Testis (tissue), 3 donors: ENCODE measurements around the gene SEC23IP. TPM values are rescaled to one million over a fixed set of nuclear protein-coding genes. Genes with fewer than 3 reads are reported as not detected.

ENCODE experiments used
- DNase-seq: peaks from one replicate; pipeline ENCODE4 v3.0.0-alpha.2; 2019
- H3K27ac ChIP-seq, 2 donors: fragments of 200-600 bp; sonication (generic); one replicate each; pipeline ENCODE4 v1.5.1; 2019
- H3K27me3 ChIP-seq: fragments of 200-600 bp; sonication (generic); one replicate; pipeline ENCODE4 v1.5.1; 2019
- H3K36me3 ChIP-seq: fragments of 200-600 bp; sonication (generic); one replicate; pipeline ENCODE4 v1.5.1; 2017; ENCODE audit warnings: low read depth; ENCODE audit errors: missing control alignments
- H3K4me1 ChIP-seq: fragments of 200-600 bp; sonication (generic); one replicate; pipeline ENCODE4 v1.5.1; 2019
- H3K4me3 ChIP-seq, 2 donors: fragments of 200-600 bp; sonication (generic); one replicate each; pipeline ENCODE4 v1.5.1; 2017 to 2019
- H3K9me3 ChIP-seq: fragments of 200-600 bp; sonication (generic); one replicate; pipeline ENCODE4 v1.5.1; 2017
- POLR2A ChIP-seq: fragments of 450-650 bp; IDR thresholded peaks from one replicate; pipeline ENCODE4 v1.6.1; 2017; ENCODE audit warnings: antibody characterized with exemption, mild to moderate bottlenecking, moderate library complexity
- WGBS, 2 donors: methylation state at CpG; one replicate each; pipeline ENCODE4 v1.1.5; 2018; 5-methylcytosine and 5-hydroxymethylcytosine counted together
- intact Hi-C: fragments of 100-400 bp; cut with DNase I; formaldehyde crosslinking; loops from one replicate; pipeline ENCODE4 v1.15.1; 2023; ENCODE audit warnings: low total_unique reads
- polyA plus RNA-seq: library from polyadenylated mRNA; stranded (reverse); fragments of 350-450 nt; fragmentation: Illumina TruSeq; extraction: RNeasy Lipid Tissue Mini Kit (QIAGEN cat#74804); gene quantifications from one replicate; pipeline ENCODE4 v1.2.3, GENCODE V29; 2014; ENCODE audit warnings: low read depth, low replicate concordance; ENCODE audit not compliant: insufficient read depth
- total RNA-seq, 2 donors: library from RNA; depleted of rRNA; stranded (reverse); fragments of >200 nt; gene quantifications; one replicate each; pipeline ENCODE4 v1.2.3, GENCODE V29; 2016
- TF ChIP-seq, protein P1 (sequence below), 3 experiments: fragments of 450-650 bp in 2 of 3; fragments of 200-600 bp in 1 of 3; sonication (generic) in 1 of 3; IDR thresholded peaks; one replicate each; pipeline ENCODE4 v1.5.1; 2016 to 2019; ENCODE audit warnings: antibody characterized with exemption in 3 of 3, mild to moderate bottlenecking in 2 of 3, moderate library complexity in 1 of 3

Gene SEC23IP
- total and polyA plus RNA-seq, 3 donors from 2014 or later = 42.5 to 48.9 (median 43.3) TPM

DNA sequence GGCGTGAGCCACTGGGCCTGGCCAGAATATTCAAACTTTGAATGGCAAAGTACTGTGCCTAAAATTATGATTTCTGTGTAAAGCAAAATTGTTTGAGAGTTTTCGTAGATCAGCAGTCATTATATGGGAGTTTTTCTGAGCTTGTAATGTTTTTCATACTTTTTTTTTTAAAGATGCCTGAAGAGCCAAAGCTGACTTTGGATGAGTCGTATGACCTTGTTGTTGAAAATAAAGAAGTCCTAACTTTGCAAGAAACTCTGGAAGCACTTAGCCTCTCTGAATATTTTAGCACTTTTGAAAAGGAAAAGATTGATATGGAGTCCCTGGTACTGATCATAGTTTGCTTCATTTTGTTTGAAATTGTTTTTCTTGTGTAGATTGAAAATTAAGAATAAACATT is 26.7 kb downstream of the SEC23IP start:
- Histone ChIP-seq H3K27me3 (no peaks in the 10 kb centered on the region), H3K36me3 (no peaks in the 10 kb centered on the region), H3K4me1 (no peaks in the 10 kb centered on the region), H3K9me3 (no peaks in the 10 kb centered on the region), H3K27ac (no peak overlapping the region), H3K4me3 (no peak overlapping the region)
- intact Hi-C loops = no loop called here
- no peak for DNase-seq
- 86 to 88% methylated on average over 3 of the region's 3 CpGs for WGBS, 2 donors
- no peak for TF ChIP-seq POLR2A
- TF ChIP-seq, protein P1, sequence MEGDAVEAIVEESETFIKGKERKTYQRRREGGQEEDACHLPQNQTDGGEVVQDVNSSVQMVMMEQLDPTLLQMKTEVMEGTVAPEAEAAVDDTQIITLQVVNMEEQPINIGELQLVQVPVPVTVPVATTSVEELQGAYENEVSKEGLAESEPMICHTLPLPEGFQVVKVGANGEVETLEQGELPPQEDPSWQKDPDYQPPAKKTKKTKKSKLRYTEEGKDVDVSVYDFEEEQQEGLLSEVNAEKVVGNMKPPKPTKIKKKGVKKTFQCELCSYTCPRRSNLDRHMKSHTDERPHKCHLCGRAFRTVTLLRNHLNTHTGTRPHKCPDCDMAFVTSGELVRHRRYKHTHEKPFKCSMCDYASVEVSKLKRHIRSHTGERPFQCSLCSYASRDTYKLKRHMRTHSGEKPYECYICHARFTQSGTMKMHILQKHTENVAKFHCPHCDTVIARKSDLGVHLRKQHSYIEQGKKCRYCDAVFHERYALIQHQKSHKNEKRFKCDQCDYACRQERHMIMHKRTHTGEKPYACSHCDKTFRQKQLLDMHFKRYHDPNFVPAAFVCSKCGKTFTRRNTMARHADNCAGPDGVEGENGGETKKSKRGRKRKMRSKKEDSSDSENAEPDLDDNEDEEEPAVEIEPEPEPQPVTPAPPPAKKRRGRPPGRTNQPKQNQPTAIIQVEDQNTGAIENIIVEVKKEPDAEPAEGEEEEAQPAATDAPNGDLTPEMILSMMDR (IDR thresholded peaks at IDR 0.05) = no peak

DNA sequence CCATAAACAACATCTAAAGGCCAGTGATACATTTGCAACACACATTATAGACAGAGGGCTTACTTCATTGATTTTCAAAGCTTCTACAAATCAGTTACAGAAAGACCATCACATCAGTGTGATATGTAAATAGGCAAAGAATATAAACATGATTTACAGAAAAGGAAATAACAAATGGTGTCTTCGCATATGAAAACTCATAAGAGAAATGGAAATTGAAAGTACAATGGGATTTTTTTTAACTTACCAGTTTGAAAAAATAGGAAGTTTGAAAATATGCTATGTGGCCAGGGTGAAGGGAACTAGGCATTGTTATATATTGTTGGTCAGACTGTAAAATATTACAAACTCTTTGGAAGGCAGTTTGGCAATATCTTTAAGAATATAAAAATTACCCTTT is 27.3 kb downstream of the SEC23IP start:
- H3K27me3 ChIP-seq = no peaks in the 10 kb centered on the region
- H3K4me3 ChIP-seq = no peak overlapping the region
- no peaks in the 10 kb centered on the region for H3K4me1 ChIP-seq
- H3K27ac ChIP-seq = no peak overlapping the region
- intact Hi-C loops = no loop called here
- H3K9me3 ChIP-seq = no peaks in the 10 kb centered on the region
- no peak for DNase-seq
- TF ChIP-seq POLR2A = no peak
- no peaks in the 10 kb centered on the region for H3K36me3 ChIP-seq
- 80 to 94% methylated on average over 1 of the region's 1 CpG for WGBS, 2 donors

- Histone ChIP-seq H3K27ac (no peak overlapping the region), H3K36me3 (no peaks in the 10 kb centered on the region), H3K4me1 (peaks cover 5% of the 10 kb centered on the region), H3K9me3 (no peaks in the 10 kb centered on the region), H3K4me3 (no peak overlapping the region), H3K27me3 (no peaks in the 10 kb centered on the region)
- DNase-seq = no peak
- intact Hi-C loops = no loop called here
- TF ChIP-seq, protein P1 (IDR thresholded peaks at IDR 0.05) = no peak
Measured at GRCh38 chr10:119928411-119928810, 35.9 kb downstream of the SEC23IP start.

GRCh38 chr10:119931871-119932270 is 39.3 kb downstream of the SEC23IP start:
- no peaks in the 10 kb centered on the region for H3K36me3 ChIP-seq
- H3K9me3 ChIP-seq = no peaks in the 10 kb centered on the region
- intact Hi-C loops = no loop called here
- H3K27me3 ChIP-seq = no peaks in the 10 kb centered on the region
- no peak overlapping the region for H3K4me3 ChIP-seq
- 56 to 65% methylated on average over 4 of the region's 4 CpGs for WGBS, 2 donors
- peaks cover 5% of the 10 kb centered on the region for H3K4me1 ChIP-seq
- H3K27ac ChIP-seq = no peak overlapping the region
- TF ChIP-seq, protein P1 (IDR thresholded peaks at IDR 0.05) = no peak
- TF ChIP-seq POLR2A = no peak
- no peak for DNase-seq

DNA sequence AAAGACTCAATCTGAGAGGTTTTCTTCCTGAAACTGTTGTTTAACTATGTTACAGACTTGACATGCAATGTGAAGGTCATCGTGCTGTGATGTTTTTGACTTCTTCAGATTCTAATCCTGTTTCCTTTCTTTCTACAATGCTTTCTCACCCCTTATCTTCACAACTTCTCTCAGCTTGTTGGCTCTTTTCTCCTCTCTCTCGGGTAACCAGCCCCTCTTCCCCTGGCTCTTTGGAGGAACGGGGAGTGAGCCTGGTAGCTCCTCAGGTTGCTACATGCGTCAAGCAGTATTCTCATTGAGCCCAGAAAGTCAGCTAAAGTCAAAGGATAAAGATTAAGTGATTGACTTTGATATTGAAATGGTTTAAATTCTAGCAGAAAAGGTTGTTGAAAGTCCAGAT is 40.1 kb downstream of the SEC23IP start:
- DNase-seq = no peak
- Histone ChIP-seq H3K27ac (no peak overlapping the region), H3K27me3 (no peaks in the 10 kb centered on the region), H3K36me3 (no peaks in the 10 kb centered on the region), H3K9me3 (no peaks in the 10 kb centered on the region), H3K4me3 (no peak overlapping the region), H3K4me1 (peaks cover 5% of the 10 kb centered on the region)
- intact Hi-C loops = no loop called here
- TF ChIP-seq, protein P1 (IDR thresholded peaks at IDR 0.05) = no peak
- no peak for TF ChIP-seq POLR2A
- whole genome bisulfite sequencing, 2 donors = 66 to 71% methylated on average over 4 of the region's 4 CpGs
